HepG2 (cell line): Measurements from ENCODE around the gene FUCA2. TPM values are rescaled to one million over a fixed set of nuclear protein-coding genes. Genes with fewer than 3 reads are reported as not detected.

ENCODE experiments used
- ATAC-seq: fragments of 200-7000 bp; cut with Tn5 transposase; 3 replicates; pipeline ENCODE4 v1.9.1; 2020; ENCODE audit warnings: mild to moderate bottlenecking, moderate library complexity
- BruUV-seq: library from RNA; stranded (reverse); fragments of 400-500 nt; replicated peaks from 2 replicates; lab custom pipeline; 2021; lab: Mats Ljungman, UMichigan
- CTCF ChIA-PET: fragments of 300-600 bp; formaldehyde crosslinking; extraction: SDS; loops from one replicate; lab custom pipeline; 2021; ENCODE audit warnings: low total read pairs, inconsistent platforms, low intra/inter-chr PET ratio; lab: Yijun Ruan, JAX
- POLR2A ChIA-PET: fragments of 350-600 bp; sonication (Branson Sonifier 250); formaldehyde crosslinking; loops from one replicate; lab custom pipeline; 2020; ENCODE audit warnings: antibody characterized with exemption, inconsistent platforms; lab: Yijun Ruan, JAX
- DNase-seq: peaks from one replicate; pipeline ENCODE4 v3.0.0-alpha.2; 2015; ENCODE audit warnings: low spot score
- FAIRE-seq: peaks from 3 replicates; lab custom pipeline; 2011; peaks lifted over from hg19 to GRCh38; lab: Jason Lieb, UNC
- H2AFZ ChIP-seq: one replicate; pipeline ENCODE4 v1.6.1; 2011; ENCODE audit warnings: low read length, inconsistent platforms
- H3K27ac ChIP-seq: fragments of 300-600 bp; 3 replicates; pipeline ENCODE4 v1.8.0; 2011; ENCODE audit warnings: mixed run types, mild to moderate bottlenecking, mixed read lengths, low read length, inconsistent platforms; ENCODE audit not compliant: insufficient read depth; ENCODE audit errors: extremely low read length
- H3K27me3 ChIP-seq, 2 experiments: fragments of 200-600 bp in 1 of 2; 2 replicates in 1 of 2; 3 replicates in 1 of 2; pipeline versions ENCODE4 v1.6.0 to v1.8.0; 2011; ENCODE audit warnings: low read length in 2 of 2, mild to moderate bottlenecking in 2 of 2, moderate library complexity in 2 of 2, inconsistent platforms in 1 of 2; ENCODE audit not compliant: insufficient read depth in 2 of 2, control insufficient read depth in 1 of 2
- H3K36me3 ChIP-seq, 2 experiments: fragments of 200-600 bp in 1 of 2; replicated peaks in 1 of 2; 2 replicates in 1 of 2; 3 replicates in 1 of 2; pipeline versions ENCODE4 v1.5.1 to v1.8.0; 2011; ENCODE audit warnings: low read length in 2 of 2, inconsistent platforms in 1 of 2; ENCODE audit not compliant: insufficient read depth in 2 of 2, control insufficient read depth in 1 of 2
- H3K4me1 ChIP-seq: 2 replicates; pipeline ENCODE4 v1.5.1; 2012; ENCODE audit warnings: low read length, inconsistent platforms; ENCODE audit not compliant: insufficient read depth
- H3K4me2 ChIP-seq: 2 replicates; pipeline ENCODE4 v1.6.0; 2011; ENCODE audit warnings: low read depth, low read length, inconsistent platforms
- H3K4me3 ChIP-seq, 3 experiments: fragments of 200-600 bp in 1 of 3; sonication (generic), shearing (Covaris generic) in 1 of 3; replicated peaks in 1 of 3; 2 replicates each; pipeline ENCODE4 v1.5.1; 2011 to 2016; ENCODE audit warnings: low read length in 3 of 3, inconsistent platforms in 2 of 3, low read depth in 2 of 3, mild to moderate bottlenecking in 2 of 3, control low read depth in 1 of 3, mixed read lengths in 1 of 3; ENCODE audit not compliant: insufficient read depth in 1 of 3
- H3K79me2 ChIP-seq: one replicate; pipeline ENCODE4 v1.6.1; 2011; ENCODE audit warnings: low read length, inconsistent platforms; ENCODE audit not compliant: insufficient read depth
- H3K9ac ChIP-seq: 2 replicates; pipeline ENCODE4 v1.6.0; 2011; ENCODE audit warnings: mild to moderate bottlenecking, low read depth, low read length, inconsistent platforms; ENCODE audit not compliant: insufficient read depth
- H3K9me3 ChIP-seq: 2 replicates; pipeline ENCODE4 v1.5.1; 2012; ENCODE audit warnings: mild to moderate bottlenecking, low read length
- H4K20me1 ChIP-seq: 2 replicates; pipeline ENCODE4 v1.6.0; 2011; ENCODE audit warnings: inconsistent platforms, mild to moderate bottlenecking, low read length, moderate library complexity; ENCODE audit not compliant: insufficient read depth
- FOXK1 ChIP-seq: sonication (generic); formaldehyde crosslinking; IDR thresholded peaks from 2 replicates; pipeline ENCODE4 v1.4.0; 2020; ENCODE audit warnings: low read depth, missing genetic modification reagents, borderline replicate concordance
- NCOA2 ChIP-seq: sonication (generic); formaldehyde crosslinking; IDR thresholded peaks from 2 replicates; pipeline ENCODE4 v1.8.0; 2022; ENCODE audit warnings: inconsistent platforms
- NR1H2 ChIP-seq: sonication (generic); formaldehyde crosslinking; IDR thresholded peaks from 2 replicates; pipeline ENCODE4 v1.8.1; 2022; ENCODE audit warnings: low read depth, missing genetic modification reagents, borderline replicate concordance
- POLR2AphosphoS5 ChIP-seq: IDR thresholded peaks from 2 replicates; pipeline ENCODE4 v1.6.1; 2012; ENCODE audit warnings: low read depth, low read length
- SCMH1 ChIP-seq: sonication (generic); formaldehyde crosslinking; IDR thresholded peaks from 2 replicates; pipeline ENCODE4 v1.9.0; 2021; ENCODE audit warnings: missing genetic modification reagents, mild to moderate bottlenecking, borderline replicate concordance
- SMAD9 ChIP-seq: sonication (generic); formaldehyde crosslinking; IDR thresholded peaks from 2 replicates; pipeline ENCODE4 v1.5.1; 2020; ENCODE audit warnings: mild to moderate bottlenecking, missing genetic modification reagents
- SP4 ChIP-seq: sonication (generic); formaldehyde crosslinking; IDR thresholded peaks from 2 replicates; pipeline ENCODE4 v1.8.1; 2023; ENCODE audit warnings: mild to moderate bottlenecking, missing genetic modification reagents
- STAT5B ChIP-seq: sonication (generic); formaldehyde crosslinking; IDR thresholded peaks from 2 replicates; pipeline ENCODE4 v1.4.0; 2020; ENCODE audit warnings: missing genetic modification reagents
- ZNF446 ChIP-seq: sonication (generic); formaldehyde crosslinking; IDR thresholded peaks from 2 replicates; pipeline ENCODE4 v1.5.0; 2020; ENCODE audit warnings: mild to moderate bottlenecking, missing genetic modification reagents
- ZNF660 ChIP-seq: sonication (generic); formaldehyde crosslinking; IDR thresholded peaks from 2 replicates; pipeline ENCODE4 v1.5.1; 2020; ENCODE audit warnings: mild to moderate bottlenecking, low read depth, missing genetic modification reagents, borderline replicate concordance
- ZNF709 ChIP-seq: sonication (generic); formaldehyde crosslinking; IDR thresholded peaks from 2 replicates; pipeline ENCODE4 v1.5.0; 2020; ENCODE audit warnings: mild to moderate bottlenecking, missing genetic modification reagents
- WGBS: methylation state at CpG from one replicate; pipeline ENCODE4 v1.1.6; 2017; ENCODE audit warnings: low lambda C conversion rate; 5-methylcytosine and 5-hydroxymethylcytosine counted together
- in situ Hi-C: cut with HindIII; loops from 2 replicates; pipeline ENCODE4 v1.10.0; 2017; ENCODE audit warnings: low pct_unique_long_range_greater_than_20kb; ENCODE audit not compliant: extremely low pct_ligation_motif_present
- intact Hi-C: fragments of 100-400 bp; cut with micrococcal nuclease; formaldehyde crosslinking; loops from one replicate; pipeline ENCODE4 v1.10.0; 2022; ENCODE audit not compliant: unreplicated experiment
- polyA plus RNA-seq, 8 experiments: library from polyadenylated mRNA; depleted of rRNA in 3 of 8; stranded (reverse) in 7 of 8; unstranded in 1 of 8; fragments of >200 nt; fragmentation: Illumina TruSeq in 4 of 8; extraction: Trizol in 4 of 8; gene quantifications; 2 replicates each; pipeline versions ENCODE4 v1.2.1 to v1.2.3, GENCODE V29; 2011 to 2016; ENCODE audit warnings: low read depth in 4 of 8, missing spikeins in 1 of 8, mixed read lengths in 1 of 8; ENCODE audit not compliant: insufficient read depth in 1 of 8
- total RNA-seq, 5 experiments: library from RNA; depleted of rRNA; stranded (reverse); fragments of >200 nt; fragmentation: Illumina TruSeq; extraction: Trizol; gene quantifications; 2 replicates each; pipeline ENCODE4 v1.2.3, GENCODE V29; 2016; ENCODE audit warnings: low read depth in 1 of 5
- TF ChIP-seq, protein P1 (sequence below): sonication (generic); formaldehyde crosslinking; IDR thresholded peaks from 2 replicates; pipeline ENCODE4 v1.5.0; 2020; ENCODE audit warnings: mild to moderate bottlenecking, missing genetic modification reagents
- TF ChIP-seq, protein P2 (sequence below): sonication (generic); formaldehyde crosslinking; IDR thresholded peaks from 2 replicates; pipeline ENCODE4 v1.9.0; 2021; ENCODE audit warnings: missing genetic modification reagents, borderline replicate concordance

FUCA2 gene
- total and polyA plus RNA-seq, 2 of the 13 experiments (the other 11 are each of a cell fraction or from before 2014, with no cell fraction given), result 87.4 to 144 TPM

DNA sequence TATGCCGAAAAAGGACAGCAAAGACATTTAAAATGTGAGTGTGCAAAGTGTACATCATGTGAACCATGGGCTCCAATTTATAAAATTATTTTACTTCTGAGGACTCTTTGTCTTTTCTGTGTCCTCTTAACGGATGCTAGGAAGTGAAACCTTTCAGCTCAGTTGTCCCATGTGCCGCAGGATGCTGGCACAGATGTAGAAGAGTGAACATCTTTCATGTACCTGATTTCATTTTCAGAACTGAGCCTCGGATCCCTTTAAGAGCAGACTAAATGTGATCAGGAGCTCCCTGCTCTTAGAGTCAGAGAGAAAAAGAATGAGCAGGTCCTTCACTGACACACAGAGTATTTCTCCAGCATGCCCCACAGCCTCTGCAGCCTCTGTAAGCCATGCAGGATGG lies 27.6 kb upstream of the FUCA2 start:
- H3K4me3 ChIP-seq, result no peak overlapping the region
- H3K9me3 ChIP-seq, result no peaks in the 10 kb centered on the region
- no peak for TF ChIP-seq ZNF446 (CRISPR knock-in tag)
- TF ChIP-seq ZNF660 (CRISPR knock-in tag), result no peak
- TF ChIP-seq, protein P1, sequence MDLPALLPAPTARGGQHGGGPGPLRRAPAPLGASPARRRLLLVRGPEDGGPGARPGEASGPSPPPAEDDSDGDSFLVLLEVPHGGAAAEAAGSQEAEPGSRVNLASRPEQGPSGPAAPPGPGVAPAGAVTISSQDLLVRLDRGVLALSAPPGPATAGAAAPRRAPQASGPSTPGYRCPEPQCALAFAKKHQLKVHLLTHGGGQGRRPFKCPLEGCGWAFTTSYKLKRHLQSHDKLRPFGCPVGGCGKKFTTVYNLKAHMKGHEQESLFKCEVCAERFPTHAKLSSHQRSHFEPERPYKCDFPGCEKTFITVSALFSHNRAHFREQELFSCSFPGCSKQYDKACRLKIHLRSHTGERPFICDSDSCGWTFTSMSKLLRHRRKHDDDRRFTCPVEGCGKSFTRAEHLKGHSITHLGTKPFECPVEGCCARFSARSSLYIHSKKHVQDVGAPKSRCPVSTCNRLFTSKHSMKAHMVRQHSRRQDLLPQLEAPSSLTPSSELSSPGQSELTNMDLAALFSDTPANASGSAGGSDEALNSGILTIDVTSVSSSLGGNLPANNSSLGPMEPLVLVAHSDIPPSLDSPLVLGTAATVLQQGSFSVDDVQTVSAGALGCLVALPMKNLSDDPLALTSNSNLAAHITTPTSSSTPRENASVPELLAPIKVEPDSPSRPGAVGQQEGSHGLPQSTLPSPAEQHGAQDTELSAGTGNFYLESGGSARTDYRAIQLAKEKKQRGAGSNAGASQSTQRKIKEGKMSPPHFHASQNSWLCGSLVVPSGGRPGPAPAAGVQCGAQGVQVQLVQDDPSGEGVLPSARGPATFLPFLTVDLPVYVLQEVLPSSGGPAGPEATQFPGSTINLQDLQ (CRISPR knock-in tag), result no peak
- no peak for TF ChIP-seq STAT5B
- TF ChIP-seq SMAD9 (CRISPR knock-in tag), result no peak
- TF ChIP-seq NCOA2, result no peak
- in situ Hi-C loops (no loop called here), intact Hi-C loops (no loop called here)
- DNase-seq, result no peak
- POLR2A ChIA-PET, result no interaction called here
- no peaks in the 10 kb centered on the region for H3K79me2 ChIP-seq
- ATAC-seq, result no peak
- no peak overlapping the region for H3K4me2 ChIP-seq
- H3K27me3 ChIP-seq, result peaks cover 0 to 15% of the 10 kb centered on the region in 2 experiments; a peak in 3 of 5 replicates
- BruUV-seq, result no TSS peak
- CTCF ChIA-PET, result no interaction called here
- H3K36me3 ChIP-seq, result no peaks in the 10 kb centered on the region
- no peak overlapping the region for H2AFZ ChIP-seq
- H4K20me1 ChIP-seq, result no peaks in the 10 kb centered on the region
- FAIRE-seq, result no peak
- peaks cover 44% of the 10 kb centered on the region for H3K4me1 ChIP-seq
- 87% methylated on average over 4 of the region's 4 CpGs for WGBS
- H3K27ac ChIP-seq, result no peak overlapping the region
- no peak overlapping the region for H3K9ac ChIP-seq

DNA sequence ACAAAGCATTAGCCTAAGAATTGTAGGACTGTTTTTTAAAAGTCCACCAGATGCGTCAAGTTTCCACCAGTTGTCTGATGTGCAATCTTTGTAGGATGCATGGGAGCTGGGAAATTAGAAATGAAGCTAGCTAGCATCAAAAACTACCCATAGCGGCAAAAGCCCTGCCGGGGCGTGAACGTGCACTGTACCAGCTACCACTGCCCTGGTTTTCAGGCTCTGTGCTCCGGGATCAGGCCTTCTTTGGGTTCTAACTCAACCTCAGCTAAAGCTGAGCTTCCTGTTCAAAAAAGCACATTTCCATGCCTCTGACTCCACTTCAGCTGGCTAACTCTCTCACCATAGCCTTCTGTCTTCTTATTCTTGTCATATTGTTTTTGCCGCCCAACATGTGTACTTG lies 26.9 kb upstream of the FUCA2 start:
- no peak overlapping the region for H3K27ac ChIP-seq
- ATAC-seq (no peak), DNase-seq (no peak), FAIRE-seq (no peak)
- H4K20me1 ChIP-seq, result no peaks in the 10 kb centered on the region
- no peaks in the 10 kb centered on the region for H3K9me3 ChIP-seq
- intact Hi-C loops (no loop called here), in situ Hi-C loops (no loop called here)
- ChIA-PET CTCF (no interaction called here), POLR2A (no interaction called here)
- no peak overlapping the region for H3K4me2 ChIP-seq
- H3K27me3 ChIP-seq, result peaks cover 0 to 19% of the 10 kb centered on the region in 2 experiments; a peak in 3 of 5 replicates
- BruUV-seq, result no TSS peak
- H3K4me1 ChIP-seq, result peaks cover 37% of the 10 kb centered on the region
- WGBS, result 92% methylated on average over 7 of the region's 7 CpGs
- no peaks in the 10 kb centered on the region for H3K36me3 ChIP-seq
- H3K4me3 ChIP-seq, result no peak overlapping the region
- no peak overlapping the region for H2AFZ ChIP-seq
- no peaks in the 10 kb centered on the region for H3K79me2 ChIP-seq
- no peak overlapping the region for H3K9ac ChIP-seq
- TF ChIP-seq NR1H2 (CRISPR knock-in tag) (no peak), SP4 (no peak), POLR2AphosphoS5 (no peak), FOXK1 (CRISPR knock-in tag) (no peak), SCMH1 (no peak), ZNF709 (CRISPR knock-in tag) (no peak)
- TF ChIP-seq, protein P2, sequence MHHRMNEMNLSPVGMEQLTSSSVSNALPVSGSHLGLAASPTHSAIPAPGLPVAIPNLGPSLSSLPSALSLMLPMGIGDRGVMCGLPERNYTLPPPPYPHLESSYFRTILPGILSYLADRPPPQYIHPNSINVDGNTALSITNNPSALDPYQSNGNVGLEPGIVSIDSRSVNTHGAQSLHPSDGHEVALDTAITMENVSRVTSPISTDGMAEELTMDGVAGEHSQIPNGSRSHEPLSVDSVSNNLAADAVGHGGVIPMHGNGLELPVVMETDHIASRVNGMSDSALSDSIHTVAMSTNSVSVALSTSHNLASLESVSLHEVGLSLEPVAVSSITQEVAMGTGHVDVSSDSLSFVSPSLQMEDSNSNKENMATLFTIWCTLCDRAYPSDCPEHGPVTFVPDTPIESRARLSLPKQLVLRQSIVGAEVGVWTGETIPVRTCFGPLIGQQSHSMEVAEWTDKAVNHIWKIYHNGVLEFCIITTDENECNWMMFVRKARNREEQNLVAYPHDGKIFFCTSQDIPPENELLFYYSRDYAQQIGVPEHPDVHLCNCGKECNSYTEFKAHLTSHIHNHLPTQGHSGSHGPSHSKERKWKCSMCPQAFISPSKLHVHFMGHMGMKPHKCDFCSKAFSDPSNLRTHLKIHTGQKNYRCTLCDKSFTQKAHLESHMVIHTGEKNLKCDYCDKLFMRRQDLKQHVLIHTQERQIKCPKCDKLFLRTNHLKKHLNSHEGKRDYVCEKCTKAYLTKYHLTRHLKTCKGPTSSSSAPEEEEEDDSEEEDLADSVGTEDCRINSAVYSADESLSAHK (CRISPR knock-in tag), result no peak
